ENCODE data around the gene MYO16.

DNA sequence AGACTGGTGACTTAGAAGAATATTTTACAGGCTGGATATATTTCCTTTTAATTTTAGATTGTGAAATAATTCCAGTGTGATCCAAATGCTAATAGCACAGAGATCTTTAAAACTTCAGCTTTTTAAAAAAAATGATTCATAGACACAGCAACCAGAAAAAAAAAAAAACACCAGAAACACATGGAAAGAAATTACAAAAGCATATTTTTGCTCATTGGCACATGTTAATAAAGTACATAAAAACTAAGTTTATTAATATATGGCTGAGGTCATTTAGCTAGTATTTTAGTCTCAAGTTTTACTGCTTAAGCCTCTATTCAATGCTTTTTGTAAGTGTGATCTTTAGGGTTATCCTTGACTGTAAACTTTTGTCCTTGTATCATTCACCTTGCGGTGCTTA, 577 bp downstream of the MYO16 start:
- TF ChIP-seq ZNF266 (tag by site-specific recombination; IDR thresholded peaks at IDR 0.05; ENCODE audit: low read depth) (no peak), ZNF571 (tag by site-specific recombination; IDR thresholded peaks at IDR 0.05) (no peak), ZNF501 (tag by site-specific recombination; IDR thresholded peaks at IDR 0.05) (no peak), ZNF610 (tag by site-specific recombination; IDR thresholded peaks at IDR 0.05; ENCODE audit: borderline replicate concordance) (no peak), TCF7L2 (IDR thresholded peaks at IDR 0.05; ENCODE audit: borderline replicate concordance, low read depth, low read length) (no peak), ZNF350 (tag by site-specific recombination; IDR thresholded peaks at IDR 0.05) (no peak), ZFP37 (tag by site-specific recombination; IDR thresholded peaks at IDR 0.05) (no peak)
- TF ChIP-seq, protein P1, sequence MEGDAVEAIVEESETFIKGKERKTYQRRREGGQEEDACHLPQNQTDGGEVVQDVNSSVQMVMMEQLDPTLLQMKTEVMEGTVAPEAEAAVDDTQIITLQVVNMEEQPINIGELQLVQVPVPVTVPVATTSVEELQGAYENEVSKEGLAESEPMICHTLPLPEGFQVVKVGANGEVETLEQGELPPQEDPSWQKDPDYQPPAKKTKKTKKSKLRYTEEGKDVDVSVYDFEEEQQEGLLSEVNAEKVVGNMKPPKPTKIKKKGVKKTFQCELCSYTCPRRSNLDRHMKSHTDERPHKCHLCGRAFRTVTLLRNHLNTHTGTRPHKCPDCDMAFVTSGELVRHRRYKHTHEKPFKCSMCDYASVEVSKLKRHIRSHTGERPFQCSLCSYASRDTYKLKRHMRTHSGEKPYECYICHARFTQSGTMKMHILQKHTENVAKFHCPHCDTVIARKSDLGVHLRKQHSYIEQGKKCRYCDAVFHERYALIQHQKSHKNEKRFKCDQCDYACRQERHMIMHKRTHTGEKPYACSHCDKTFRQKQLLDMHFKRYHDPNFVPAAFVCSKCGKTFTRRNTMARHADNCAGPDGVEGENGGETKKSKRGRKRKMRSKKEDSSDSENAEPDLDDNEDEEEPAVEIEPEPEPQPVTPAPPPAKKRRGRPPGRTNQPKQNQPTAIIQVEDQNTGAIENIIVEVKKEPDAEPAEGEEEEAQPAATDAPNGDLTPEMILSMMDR (tag by site-specific recombination; IDR thresholded peaks at IDR 0.05), result no peak
- TF ChIP-seq, protein P2, sequence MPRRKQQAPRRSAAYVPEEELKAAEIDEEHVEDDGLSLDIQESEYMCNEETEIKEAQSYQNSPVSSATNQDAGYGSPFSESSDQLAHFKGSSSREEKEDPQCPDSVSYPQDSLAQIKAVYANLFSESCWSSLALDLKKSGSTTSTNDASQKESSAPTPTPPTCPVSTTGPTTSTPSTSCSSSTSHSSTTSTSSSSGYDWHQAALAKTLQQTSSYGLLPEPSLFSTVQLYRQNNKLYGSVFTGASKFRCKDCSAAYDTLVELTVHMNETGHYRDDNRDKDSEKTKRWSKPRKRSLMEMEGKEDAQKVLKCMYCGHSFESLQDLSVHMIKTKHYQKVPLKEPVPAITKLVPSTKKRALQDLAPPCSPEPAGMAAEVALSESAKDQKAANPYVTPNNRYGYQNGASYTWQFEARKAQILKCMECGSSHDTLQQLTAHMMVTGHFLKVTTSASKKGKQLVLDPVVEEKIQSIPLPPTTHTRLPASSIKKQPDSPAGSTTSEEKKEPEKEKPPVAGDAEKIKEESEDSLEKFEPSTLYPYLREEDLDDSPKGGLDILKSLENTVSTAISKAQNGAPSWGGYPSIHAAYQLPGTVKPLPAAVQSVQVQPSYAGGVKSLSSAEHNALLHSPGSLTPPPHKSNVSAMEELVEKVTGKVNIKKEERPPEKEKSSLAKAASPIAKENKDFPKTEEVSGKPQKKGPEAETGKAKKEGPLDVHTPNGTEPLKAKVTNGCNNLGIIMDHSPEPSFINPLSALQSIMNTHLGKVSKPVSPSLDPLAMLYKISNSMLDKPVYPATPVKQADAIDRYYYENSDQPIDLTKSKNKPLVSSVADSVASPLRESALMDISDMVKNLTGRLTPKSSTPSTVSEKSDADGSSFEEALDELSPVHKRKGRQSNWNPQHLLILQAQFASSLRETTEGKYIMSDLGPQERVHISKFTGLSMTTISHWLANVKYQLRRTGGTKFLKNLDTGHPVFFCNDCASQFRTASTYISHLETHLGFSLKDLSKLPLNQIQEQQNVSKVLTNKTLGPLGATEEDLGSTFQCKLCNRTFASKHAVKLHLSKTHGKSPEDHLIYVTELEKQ (tag by site-specific recombination; IDR thresholded peaks at IDR 0.05; ENCODE audit: borderline replicate concordance), result no peak

Data from HEK293 (cell line).